TTC549 (cell line): Measurements from ENCODE around the gene PRDX5.

Experiments
- FAIRE-seq: peaks from 2 replicates; lab custom pipeline; 2012; peaks lifted over from hg19 to GRCh38; lab: Jason Lieb, UNC

Gene PRDX5

DNA sequence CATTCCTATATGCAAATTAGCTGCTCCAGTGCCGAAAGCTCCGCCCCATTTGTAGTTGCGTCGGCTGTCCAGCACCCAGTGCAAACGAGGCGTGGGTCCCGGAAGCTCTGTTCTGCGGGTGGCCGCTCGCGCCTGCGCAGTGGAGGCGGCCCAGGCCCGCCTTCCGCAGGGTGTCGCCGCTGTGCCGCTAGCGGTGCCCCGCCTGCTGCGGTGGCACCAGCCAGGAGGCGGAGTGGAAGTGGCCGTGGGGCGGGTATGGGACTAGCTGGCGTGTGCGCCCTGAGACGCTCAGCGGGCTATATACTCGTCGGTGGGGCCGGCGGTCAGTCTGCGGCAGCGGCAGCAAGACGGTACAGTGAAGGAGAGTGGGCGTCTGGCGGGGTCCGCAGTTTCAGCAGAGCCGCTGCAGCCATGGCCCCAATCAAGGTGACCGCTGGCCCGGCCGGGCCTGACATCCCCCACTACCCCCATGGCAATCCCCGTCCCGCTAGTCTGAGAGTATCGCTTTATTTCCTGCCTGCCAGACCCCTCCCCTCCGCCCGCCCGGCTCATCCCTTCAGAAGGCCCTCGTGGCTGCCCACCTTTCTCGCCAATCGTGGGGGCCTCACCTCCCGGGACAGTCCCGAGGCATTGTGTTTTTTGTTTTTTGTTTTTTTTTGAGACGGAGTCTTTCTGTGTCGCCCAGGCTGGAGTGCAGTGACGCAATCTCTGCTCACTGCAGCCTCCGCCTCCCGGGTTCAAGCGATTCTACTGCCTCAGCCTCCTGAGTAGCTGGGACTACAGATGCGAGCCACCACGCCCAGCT lies at the start of gene PRDX5:
TSS of gene PRDX5 (plus strand) at position 161 of the 805 bp plus-strand sequence. CDS start at position 256, 95 bp downstream.
- FAIRE-seq = no peak

DNA sequence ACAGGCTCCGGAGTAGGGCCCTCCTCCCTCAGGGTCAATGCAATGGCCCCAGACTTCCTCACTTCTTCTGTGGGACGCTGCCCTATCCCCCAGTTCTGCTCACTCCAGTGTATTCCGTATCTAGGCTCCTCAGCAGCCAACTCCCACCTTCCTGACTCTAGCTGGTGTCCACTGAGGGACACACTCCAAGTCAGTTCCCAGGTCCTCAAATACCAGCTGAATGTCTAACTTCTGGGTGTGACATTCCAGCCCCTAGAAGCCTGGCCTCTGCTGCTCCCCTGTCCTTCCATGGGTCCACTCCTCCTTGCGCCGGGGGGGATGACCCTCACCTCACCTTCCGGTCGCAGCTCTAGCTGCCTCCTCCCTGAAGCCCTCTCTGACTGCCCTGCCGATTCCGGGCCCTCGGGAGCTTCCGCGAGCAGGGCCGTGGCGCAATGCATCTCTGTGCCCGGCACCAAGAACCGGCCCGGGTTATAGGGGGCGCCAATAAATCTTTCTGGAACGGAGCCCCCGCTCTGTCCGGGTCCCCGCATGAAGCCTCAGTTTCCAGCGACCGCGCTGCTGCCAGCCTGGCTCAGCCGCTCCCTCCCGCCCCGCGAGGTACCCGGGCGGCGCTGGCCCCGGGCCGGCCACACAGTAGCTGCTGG lies 48.9 kb upstream of the PRDX5 start:
- no peak for FAIRE-seq

DNA sequence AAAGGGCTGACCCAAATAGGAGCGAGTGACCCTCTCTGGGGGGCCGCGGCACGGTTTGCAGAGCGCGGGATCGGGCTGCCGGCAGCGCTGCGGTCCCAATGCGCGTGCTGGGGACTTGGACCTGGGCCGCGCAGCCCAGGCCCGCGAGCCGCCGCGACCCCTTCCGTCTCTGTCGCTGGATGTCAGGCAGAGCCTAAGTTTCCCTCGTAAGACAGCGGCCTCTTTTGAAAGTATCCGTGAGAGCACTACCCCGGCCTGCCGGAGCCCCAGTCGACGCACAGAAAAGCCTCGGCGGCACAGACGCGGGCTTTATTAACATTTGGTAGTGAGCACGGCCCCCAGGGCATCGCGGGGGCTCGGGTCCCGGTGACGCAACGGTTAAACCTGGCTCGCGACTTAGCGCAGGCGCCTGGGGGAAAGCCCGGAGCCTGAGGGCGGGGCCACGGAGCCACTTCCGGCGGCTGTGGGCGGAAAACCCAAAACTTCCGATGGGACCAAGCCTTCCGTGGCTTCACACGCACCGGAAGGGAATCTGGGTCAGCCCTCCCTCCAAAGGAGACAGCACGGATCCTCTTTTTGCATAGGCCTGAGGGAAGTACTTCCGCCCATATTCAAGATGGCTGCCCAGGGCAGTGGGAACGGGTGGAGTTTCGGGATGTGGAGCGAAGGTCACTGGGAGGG lies 48.2 kb upstream of the PRDX5 start:
- peak; percentile 88 for FAIRE-seq

DNA sequence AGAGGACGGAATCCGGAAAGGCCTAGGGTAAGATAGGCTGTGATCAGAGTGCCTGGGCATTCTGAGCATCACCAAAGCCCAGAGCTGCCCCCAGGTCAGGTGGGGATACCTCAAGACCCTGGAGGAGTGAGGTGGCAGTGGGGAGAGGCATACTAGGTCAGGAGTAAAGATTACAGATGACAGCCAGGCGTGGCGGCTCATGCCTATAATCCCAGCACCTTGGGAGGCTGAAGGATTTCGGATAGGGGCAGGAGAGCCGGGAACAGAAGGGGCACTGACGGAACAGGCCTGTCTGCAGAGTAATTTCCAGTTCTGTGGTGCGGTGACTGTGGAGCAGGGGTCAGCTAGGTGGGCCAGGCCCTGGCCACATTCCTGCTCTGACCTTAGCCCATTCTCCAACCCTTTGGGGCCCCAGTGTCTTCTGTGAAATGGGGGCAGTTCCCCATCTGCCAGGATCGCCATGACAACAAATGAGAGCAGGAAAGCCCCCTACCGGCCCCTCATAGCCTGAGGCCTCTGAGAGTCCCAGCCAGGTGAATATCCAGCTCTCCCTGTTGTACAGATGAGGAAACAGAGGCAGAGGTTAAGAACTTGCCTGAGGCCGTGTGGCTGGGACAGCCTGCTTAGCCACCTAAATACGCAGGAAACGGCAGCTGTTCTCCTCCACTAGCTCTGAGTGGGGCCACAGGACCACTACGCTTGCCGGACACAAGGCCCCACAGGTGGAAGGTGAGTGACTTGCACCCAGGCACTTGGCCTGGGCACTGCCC lies 42.7 kb upstream of the PRDX5 start:
- no peak for FAIRE-seq

DNA sequence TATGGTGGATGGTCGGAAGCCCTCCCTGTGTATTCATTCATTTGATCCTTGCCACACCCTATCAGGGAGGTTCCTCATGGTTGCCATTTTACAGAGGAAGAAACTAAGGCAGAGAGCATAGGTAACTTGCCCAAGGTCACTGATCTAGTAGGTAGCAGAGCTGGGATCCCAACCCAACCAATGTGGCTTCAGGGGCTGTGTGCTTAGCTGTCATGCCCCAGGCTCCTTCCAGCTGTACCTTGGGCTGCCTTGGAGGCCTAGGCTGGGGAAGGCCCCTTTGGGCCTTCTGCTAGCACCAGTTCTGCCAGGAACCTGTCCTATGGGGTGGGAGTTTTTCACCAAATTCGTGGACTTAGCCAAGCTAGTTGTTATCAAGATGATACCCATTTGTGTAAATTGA lies 42.1 kb upstream of the PRDX5 start:
- FAIRE-seq = no peak

DNA sequence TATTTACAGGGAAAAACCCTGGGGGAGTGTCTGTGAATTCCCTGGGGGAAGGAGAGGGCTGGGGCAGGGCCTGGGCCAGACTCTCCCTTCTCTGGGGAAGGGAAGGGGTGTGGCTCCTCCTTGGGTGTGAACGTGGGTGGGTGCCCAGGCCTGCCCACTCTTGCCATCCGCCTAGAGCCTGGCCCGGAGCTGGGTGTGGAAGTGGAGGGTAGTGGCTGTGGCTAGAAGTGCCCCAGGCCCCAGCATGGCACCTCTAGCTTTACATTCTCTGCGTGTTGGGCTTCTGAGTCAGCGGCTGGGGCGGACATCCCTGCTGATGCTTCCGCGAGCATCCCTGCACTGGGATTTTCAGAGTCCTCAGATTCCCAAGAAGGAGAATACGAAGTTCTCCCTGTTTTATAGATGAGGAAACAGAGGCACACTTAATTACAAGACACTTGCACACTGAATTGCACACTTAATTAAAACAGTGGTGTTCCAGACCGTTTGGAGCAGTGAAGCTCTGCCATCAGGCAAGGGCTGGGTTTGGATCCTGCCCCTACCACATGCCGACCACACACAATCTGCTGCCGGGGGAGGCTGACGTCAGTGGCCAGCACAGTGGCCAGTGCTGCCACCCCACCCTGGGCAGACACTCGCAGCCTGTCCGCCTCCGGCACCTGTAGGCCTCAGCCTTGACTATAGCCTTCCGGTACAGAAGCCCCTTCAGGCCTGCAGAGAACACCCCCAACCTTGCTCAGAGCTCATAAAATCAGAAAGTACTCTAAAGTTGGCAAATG lies 41.1 kb upstream of the PRDX5 start:
- no peak for FAIRE-seq

DNA sequence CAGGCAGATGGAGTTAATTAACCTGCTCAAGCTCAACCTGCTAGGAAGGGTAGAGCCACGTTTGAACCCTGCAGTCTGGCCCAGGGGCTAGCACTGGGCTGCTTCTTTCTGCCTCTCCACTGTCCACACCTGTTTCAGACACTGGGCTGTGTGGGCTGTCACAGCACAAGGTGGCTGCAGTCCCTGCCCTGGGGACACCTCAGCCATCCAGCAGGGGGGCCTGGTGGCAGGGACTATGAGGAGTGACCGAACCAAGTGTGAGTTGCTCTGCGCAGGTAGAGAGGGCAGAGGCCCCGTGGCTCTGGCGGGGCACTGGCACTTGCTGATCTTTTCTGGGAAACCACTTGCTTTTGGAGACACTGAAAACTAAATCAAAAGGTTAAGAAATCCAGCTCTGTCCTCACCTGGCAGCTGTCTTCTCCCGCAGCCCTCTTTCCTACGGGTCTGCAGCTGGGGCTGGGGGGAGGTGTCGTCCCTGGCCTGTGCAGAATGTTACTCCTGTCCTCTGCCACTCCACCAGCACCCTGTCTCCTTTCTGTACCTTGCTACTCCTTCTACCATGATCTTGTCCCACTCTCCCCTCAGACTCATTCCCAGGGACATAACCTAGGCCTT lies 39.2 kb upstream of the PRDX5 start:
- FAIRE-seq = no peak

DNA sequence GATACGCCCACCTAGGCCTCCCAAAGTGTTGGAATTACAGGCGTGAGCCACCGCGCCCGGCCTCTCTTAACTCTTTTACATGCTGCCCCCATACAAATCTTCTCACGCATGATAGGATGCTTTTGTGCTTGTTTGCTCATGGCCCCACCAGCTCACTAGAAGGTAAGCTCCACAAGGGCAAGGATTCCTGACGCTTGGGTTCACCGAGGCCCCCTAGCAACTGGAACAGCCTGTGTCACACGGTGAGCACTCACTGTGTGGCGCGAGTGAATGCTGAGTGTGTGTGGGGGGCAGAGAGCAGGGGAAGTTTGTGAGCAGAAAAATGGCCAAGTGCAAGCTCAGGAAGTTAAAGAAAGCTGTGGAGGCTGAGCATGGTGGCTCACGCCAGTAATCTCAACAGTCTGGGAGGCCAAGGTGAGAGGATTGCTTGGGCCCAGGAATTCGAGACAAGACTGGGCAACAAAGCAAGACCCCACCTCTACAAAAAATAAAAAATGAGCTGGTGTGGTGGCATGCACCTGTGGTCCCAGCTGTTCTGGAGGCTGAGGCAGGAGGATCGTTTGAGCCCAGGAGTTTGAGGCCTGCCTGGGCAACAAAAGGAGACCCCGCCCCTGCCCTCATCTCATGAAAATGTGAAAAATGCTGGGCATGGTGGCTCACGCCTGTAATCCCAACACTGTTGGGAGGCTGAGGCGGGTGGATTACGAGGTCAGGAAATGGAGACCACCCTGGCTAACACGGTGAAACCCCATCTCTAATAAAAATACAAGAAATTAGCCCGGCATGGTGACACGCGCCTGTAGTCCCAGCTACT lies 35.8 kb upstream of the PRDX5 start:
- FAIRE-seq = no peak

DNA sequence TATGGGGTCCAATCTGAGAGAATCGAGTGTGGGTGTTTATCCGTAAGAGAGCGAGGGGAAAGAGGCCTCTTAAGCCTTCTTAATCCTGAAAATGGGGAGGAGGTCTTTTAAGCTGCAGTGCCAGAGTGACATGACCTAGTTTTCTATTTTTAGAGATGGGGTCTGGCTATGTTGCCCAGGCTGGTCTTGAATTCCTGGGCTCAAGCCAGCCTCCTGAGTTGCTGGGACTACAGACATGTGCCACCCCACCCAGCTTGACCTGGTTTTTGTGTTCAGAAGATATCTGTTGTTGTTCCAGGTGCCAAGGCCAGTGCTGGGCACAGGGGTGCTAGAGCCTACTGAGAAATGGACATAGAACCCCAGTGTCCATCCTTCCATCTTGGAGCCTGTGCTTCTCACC lies 34.8 kb upstream of the PRDX5 start:
- FAIRE-seq = no peak

DNA sequence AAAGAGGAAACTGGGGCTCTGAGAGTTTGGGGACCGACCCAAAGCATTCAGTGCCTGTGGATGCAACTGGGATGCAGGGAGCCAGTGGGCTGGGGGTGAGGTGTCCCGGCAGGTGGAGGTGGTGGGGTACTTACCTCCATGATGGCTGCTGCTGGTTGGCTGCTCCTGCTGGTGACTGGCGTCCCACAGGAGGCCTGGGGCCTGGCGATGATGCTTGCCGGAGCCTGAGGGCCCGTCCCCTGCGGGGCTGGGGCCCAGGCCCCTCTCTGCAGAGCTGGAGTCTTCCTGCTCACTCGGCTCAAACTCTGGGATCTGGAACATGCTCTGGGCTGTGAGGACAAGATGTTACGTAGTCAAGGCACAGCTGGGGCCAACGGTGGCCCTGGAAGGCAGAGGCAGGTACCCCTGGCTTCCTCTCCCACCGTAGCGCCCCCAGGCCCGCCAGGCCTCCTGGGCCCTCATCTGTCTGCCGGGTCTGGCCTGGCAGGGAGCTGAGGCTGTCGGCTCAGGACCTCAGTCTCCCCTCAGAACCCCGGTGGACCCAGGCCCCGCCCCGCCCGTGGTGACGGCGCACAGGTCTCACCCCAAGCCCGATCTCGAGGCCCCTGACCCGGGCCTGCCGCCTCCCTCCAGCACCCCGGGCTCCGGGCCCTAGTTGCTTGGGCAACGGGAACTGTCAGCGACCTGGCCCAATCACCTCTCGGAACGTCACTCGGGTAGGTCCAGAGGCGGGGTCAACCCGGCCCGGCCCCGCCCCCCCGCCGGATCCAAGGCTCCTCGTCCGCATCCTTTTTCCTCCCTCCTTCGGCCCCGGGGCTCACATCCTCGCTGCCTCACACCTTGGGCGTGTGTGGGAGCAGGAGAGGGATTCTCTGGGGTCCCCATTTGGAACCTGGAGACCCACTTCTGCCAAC lies 33.6 kb upstream of the PRDX5 start, which contains the start of gene BAD:
TSS of gene BAD (minus strand) at position 618 of the 914 bp plus-strand sequence. CDS start at position 321, 297 bp downstream.
- no peak for FAIRE-seq

DNA sequence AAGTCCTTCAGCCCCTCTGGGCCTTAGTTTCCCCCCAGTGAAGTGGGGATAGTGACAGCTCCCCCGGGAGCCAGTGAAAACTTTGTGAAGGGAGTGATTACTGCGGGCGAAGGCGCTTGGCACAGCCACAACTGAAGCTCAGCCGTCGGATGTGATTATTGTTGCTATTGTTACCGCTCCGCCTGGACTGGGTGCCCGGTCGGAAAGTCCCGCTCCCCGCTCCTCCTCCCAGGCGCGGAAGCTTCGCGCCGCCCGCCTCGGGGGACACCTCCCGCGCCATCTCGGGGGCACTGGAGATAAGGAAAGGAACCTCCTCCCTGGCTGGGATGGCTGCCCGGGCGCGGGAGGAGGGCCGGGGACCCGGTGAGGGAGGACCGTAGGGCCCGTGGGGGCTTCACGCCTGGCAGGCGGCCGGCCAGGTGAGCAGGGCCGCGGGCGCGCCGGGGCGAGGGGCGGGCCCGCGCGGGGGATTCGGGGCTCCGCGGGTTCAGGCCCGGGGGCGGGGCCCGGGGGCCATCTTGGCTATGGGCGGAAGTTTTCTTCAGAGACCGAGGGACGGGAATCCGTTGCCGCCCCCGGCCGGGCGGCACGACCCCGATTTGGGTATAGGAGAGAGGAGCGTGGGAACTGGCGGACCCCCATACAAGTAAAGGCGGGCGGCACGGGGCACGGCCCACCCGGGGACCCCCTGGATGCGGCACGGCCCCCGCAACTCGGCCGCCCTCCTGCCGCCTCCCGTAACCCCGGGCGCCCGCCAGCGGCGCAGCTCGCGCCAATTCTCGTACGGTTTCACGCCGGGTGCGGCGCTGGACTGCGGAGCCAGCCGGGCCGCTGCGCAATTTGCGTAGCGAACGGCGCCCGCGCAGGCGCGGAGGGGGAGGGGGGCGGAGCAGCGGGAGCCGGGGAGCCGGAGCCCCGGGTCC lies 32.7 kb upstream of the PRDX5 start, which contains the start of gene GPR137:
TSS of gene GPR137 (plus strand) at position 887 of the 923 bp plus-strand sequence. CDS start 677 bp downstream, outside the sequence.
- FAIRE-seq = no peak

DNA sequence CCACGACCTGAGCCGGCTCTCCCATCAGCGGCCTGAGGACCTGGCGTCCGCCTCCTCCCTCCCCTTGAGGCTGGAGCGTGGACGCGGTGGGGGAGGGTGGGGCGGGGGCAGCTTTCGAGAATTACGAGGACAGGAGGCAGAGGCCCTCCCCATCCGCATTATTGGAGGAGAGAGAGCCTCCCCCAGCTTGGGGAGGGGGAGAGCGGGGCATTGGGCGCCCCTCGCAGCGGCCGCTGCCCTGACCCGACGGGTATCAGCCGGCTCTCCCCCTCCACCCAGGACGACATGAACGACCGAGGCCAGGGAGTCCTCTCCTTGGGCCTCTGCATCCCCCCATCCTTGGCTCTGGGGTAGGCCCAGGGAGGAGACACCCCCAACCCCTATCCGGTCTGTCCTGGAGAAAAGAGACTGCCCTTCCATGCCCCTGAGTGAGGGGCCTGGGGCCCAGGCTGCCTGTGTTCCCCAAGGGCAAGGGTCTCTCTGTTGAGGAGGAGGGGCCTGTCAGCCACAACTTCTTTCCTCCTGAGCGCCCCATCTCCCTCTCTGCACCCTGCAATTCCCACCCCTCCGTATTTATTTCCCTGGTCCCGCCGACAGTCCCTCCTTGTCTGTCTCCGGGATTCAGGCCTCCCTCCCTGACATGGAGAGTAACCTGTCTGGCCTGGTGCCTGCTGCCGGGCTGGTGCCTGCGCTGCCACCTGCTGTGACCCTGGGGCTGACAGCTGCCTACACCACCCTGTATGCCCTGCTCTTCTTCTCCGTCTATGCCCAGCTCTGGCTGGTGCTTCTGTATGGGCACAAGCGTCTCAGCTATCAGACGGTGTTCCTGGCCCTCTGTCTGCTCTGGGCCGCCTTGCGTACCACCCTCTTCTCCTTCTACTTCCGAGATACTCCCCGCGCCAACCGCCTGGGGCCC lies 31.8 kb upstream of the PRDX5 start:
- no peak for FAIRE-seq

DNA sequence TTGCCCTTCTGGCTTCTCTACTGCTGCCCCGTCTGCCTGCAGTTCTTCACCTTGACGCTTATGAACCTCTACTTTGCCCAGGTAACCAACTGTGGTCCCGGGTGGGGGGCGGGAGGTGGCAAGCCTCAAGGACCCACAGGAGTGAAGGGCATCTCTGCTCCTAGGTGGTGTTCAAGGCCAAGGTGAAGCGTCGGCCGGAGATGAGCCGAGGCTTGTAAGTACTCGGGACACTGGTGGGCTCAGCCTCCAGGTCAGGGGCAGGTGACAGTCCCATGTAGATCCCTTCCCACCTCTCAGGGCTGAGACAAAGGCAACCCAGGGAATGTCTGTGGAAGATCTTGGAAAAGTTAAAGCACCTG lies 31.1 kb upstream of the PRDX5 start:
- FAIRE-seq = no peak

DNA sequence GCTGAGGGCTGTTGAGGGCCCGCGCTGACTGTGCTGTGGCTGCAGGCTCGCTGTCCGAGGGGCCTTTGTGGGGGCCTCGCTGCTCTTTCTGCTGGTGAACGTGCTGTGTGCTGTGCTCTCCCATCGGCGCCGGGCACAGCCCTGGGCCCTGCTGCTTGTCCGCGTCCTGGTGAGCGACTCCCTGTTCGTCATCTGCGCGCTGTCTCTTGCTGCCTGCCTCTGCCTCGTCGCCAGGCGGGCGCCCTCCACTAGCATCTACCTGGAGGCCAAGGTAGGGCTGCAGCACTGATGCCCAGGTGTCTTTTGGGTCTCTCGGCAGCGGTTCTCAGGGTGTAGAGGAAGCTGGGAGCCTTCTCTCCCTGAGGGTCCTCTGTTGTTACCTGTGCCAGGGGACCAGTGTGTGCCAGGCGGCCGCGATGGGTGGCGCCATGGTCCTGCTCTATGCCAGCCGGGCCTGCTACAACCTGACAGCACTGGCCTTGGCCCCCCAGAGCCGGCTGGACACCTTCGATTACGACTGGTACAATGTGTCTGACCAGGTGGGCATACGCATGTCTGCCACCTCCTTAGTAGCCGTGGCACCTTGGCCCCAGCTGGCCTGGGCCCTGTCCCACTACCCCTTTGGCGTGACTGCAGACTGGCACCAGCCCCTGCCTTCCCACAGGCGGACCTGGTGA lies 30.1 kb upstream of the PRDX5 start:
- FAIRE-seq = no peak

DNA sequence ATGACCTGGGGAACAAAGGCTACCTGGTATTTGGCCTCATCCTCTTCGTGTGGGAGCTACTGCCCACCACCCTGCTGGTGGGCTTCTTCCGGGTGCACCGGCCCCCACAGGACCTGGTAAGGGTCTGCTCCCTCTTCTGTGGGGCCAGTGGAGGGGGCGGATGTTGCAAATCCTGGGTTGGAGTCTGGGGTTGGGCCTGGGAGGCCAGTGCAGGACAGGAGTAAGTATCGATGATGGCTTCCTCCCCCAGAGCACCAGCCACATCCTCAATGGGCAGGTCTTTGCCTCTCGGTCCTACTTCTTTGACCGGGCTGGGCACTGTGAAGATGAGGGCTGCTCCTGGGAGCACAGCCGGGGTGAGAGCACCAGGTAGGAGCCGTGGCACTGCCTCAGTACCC lies 29.6 kb upstream of the PRDX5 start:
- FAIRE-seq = no peak

DNA sequence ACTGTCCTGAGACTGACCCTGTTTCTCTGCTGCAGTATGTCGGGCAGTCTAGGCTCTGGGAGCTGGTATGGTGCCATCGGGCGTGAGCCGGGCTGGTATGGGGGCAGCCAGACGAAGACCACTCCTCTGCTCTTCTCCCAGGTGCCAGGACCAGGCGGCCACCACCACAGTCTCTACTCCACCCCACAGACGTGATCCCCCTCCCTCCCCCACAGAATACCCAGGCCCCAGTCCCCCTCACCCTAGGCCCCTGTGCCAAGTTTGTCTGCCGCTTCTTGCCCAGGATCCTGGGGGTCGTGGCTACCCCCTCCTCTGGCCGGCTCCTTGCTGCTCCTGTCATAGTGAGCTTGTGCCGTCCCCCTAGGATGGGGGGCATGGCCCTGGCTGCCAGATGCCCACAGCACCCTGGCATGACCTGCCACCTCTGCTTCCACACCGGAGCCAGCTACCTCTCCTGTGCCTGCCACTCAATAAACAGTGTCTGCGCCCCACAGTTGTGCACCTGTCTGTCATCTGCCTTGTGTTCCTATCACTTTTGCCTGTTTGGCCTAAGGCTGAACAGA lies 28.8 kb upstream of the PRDX5 start:
- FAIRE-seq = no peak
